ENCODE measurements around the gene NIPAL3. TPM values are rescaled to one million over a fixed set of nuclear protein-coding genes. Genes with fewer than 3 reads are reported as not detected.

The NIPAL3 gene
- total RNA-seq, 2 experiments from 2014 or later = 38.1 to 41.4 TPM

- ChIA-PET CTCF (interaction anchor here (0.6 to 7.1 kb wide), 66 partner anchors 8 to 1465 kb away, joined by 3 to 335 read pairs (median 5); partner anchors contain the start of genes IFNLR1, NCMAP, NIPAL3 and STPG1), POLR2A (interaction anchor here (0.7 to 1.2 kb wide), 6 partner anchors 192 to 242 kb away, joined by 3 to 7 read pairs (median 4); no protein-coding TSS in a partner anchor)
- peaks cover 39% of the 10 kb centered on the region for H3K4me1 Mint-ChIP-seq
- DNase-seq (peak; percentile 86), ATAC-seq (peak; percentile 83)
- intact Hi-C loops (cut with DNase I, micrococcal nuclease) = loop anchor here (1.0 to 10.0 kb wide), 11 partner anchors 21 to 617 kb away; partner anchors contain the start of genes PITHD1 (in 1 of the 2) and STPG1 (in 1 of the 2)
- peak overlapping the region; percentile 85 for H3K27ac Mint-ChIP-seq
- peak overlapping the region; percentile 52 for H3K4me3 Mint-ChIP-seq
- H3K36me3 Mint-ChIP-seq (ENCODE audit: low read depth) = peaks cover 3% of the 10 kb centered on the region
- H3K27me3 Mint-ChIP-seq = no peaks in the 10 kb centered on the region
- no peaks in the 10 kb centered on the region for H3K9me3 Mint-ChIP-seq (ENCODE audit: low read depth)
Measured at GRCh38 chr1:24391882-24392603, 23.6 kb upstream of the NIPAL3 start.

GRCh38 chr1:24392604-24392946, 23.0 kb upstream of the NIPAL3 start:
- ChIA-PET CTCF (interaction anchor here (0.7 to 7.1 kb wide), 42 partner anchors 8 to 438 kb away, joined by 3 to 335 read pairs (median 8); partner anchors contain the start of genes IFNLR1, NIPAL3 and STPG1), POLR2A (interaction anchor here (0.7 to 1.2 kb wide), 4 partner anchors 192 to 242 kb away, joined by 3 to 7 read pairs (median 3); no protein-coding TSS in a partner anchor)
- intact Hi-C loops (cut with DNase I, micrococcal nuclease) = loop anchor here (1.0 to 10.0 kb wide), 9 partner anchors 21 to 618 kb away; partner anchors contain the start of genes PITHD1 (in 1 of the 2) and STPG1 (in 1 of the 2)
- Mint-ChIP-seq H3K4me3 (peak overlapping the region; percentile 52), H3K9me3 (ENCODE audit: low read depth) (no peaks in the 10 kb centered on the region), H3K27ac (peak overlapping the region; percentile 85), H3K4me1 (peaks cover 39% of the 10 kb centered on the region), H3K36me3 (ENCODE audit: low read depth) (peaks cover 2% of the 10 kb centered on the region), H3K27me3 (no peaks in the 10 kb centered on the region)
- DNase-seq = no peak
- no peak for ATAC-seq

- DNase-seq = peak; percentile 15
- peak overlapping the region; percentile 85 for H3K27ac Mint-ChIP-seq
- ATAC-seq = no peak
- ChIA-PET CTCF (interaction anchor here (0.5 to 7.1 kb wide), 37 partner anchors 9 to 437 kb away, joined by 3 to 335 read pairs (median 7); partner anchors contain the start of genes IFNLR1, NIPAL3 and STPG1), POLR2A (interaction anchor here (0.7 to 1.1 kb wide), 3 partner anchors 193 to 242 kb away, joined by 3 to 7 read pairs (median 3); no protein-coding TSS in a partner anchor)
- no peak overlapping the region for H3K4me3 Mint-ChIP-seq
- H3K27me3 Mint-ChIP-seq = no peaks in the 10 kb centered on the region
- H3K9me3 Mint-ChIP-seq (ENCODE audit: low read depth) = no peaks in the 10 kb centered on the region
- H3K4me1 Mint-ChIP-seq = peaks cover 39% of the 10 kb centered on the region
- peaks cover 2% of the 10 kb centered on the region for H3K36me3 Mint-ChIP-seq (ENCODE audit: low read depth)
- intact Hi-C loops (cut with DNase I, micrococcal nuclease) = loop anchor here (1.0 to 10.0 kb wide), 9 partner anchors 20 to 618 kb away; partner anchors contain the start of genes PITHD1 (in 1 of the 2) and STPG1 (in 1 of the 2)
Measured at GRCh38 chr1:24392982-24393650, 22.5 kb upstream of the NIPAL3 start.

- CTCF ChIA-PET = interaction anchor here (0.6 to 7.1 kb wide), 23 partner anchors 9 to 1508 kb away, joined by 3 to 335 read pairs (median 4); partner anchors contain the start of genes IFNLR1, NIPAL3 and STPG1
- H3K27ac Mint-ChIP-seq = peak overlapping the region; percentile 85
Measured at GRCh38 chr1:24393892-24394291, 21.7 kb upstream of the NIPAL3 start.

GRCh38 chr1:24400065-24400464, 15.5 kb upstream of the NIPAL3 start:
- H3K9me3 Mint-ChIP-seq (ENCODE audit: low read depth) = no peaks in the 10 kb centered on the region
- H3K36me3 Mint-ChIP-seq (ENCODE audit: low read depth) = peaks cover 11% of the 10 kb centered on the region
- H3K27me3 Mint-ChIP-seq = no peaks in the 10 kb centered on the region
- ChIA-PET POLR2A (no interaction called here), CTCF (interaction anchor here (0.6 to 1.8 kb wide), 11 partner anchors 9 to 250 kb away, joined by 3 to 10 read pairs (median 3); no protein-coding TSS in a partner anchor)
- no peak overlapping the region for H3K27ac Mint-ChIP-seq
- ATAC-seq (no peak), DNase-seq (no peak)
- peaks cover 14% of the 10 kb centered on the region for H3K4me1 Mint-ChIP-seq
- H3K4me3 Mint-ChIP-seq = no peak overlapping the region
- intact Hi-C loops (cut with DNase I, micrococcal nuclease) = no loop called here

More at GRCh38 chr1:24393892-24394291, 21.7 kb upstream of the NIPAL3 start:
- intact Hi-C loops (cut with DNase I, micrococcal nuclease) = loop anchor here in 1 of 2 experiments (2.0 to 10.0 kb wide), 4 partner anchors 29 to 619 kb away; partner anchors contain the start of gene PITHD1
- Mint-ChIP-seq H3K4me1 (peaks cover 39% of the 10 kb centered on the region), H3K36me3 (ENCODE audit: low read depth) (peaks cover 2% of the 10 kb centered on the region), H3K9me3 (ENCODE audit: low read depth) (no peaks in the 10 kb centered on the region), H3K27me3 (no peaks in the 10 kb centered on the region), H3K4me3 (no peak overlapping the region)
- no peak for ATAC-seq
- POLR2A ChIA-PET = interaction anchor here (0.8 kb wide), 1 partner anchor 135 kb away, joined by 3 read pairs; no protein-coding TSS in a partner anchor
- DNase-seq = no peak

GRCh38 chr1:24403806-24404205, 11.8 kb upstream of the NIPAL3 start:
- Mint-ChIP-seq H3K27me3 (no peaks in the 10 kb centered on the region), H3K4me3 (no peak overlapping the region), H3K9me3 (ENCODE audit: low read depth) (no peaks in the 10 kb centered on the region), H3K4me1 (peaks cover 13% of the 10 kb centered on the region), H3K27ac (no peak overlapping the region), H3K36me3 (ENCODE audit: low read depth) (peaks cover 11% of the 10 kb centered on the region)
- ChIA-PET CTCF (interaction anchor here (1.3 to 4.1 kb wide), 4 partner anchors 11 to 204 kb away, joined by 7 to 24 read pairs (median 8); partner anchors contain the start of gene NIPAL3), POLR2A (interaction anchor here (0.6 kb wide), 1 partner anchor 121 kb away, joined by 3 read pairs; no protein-coding TSS in a partner anchor)
- no peak for DNase-seq
- no peak for ATAC-seq
- intact Hi-C loops (cut with DNase I, micrococcal nuclease) = no loop called here

GRCh38 chr1:24406788-24407187, 8.8 kb upstream of the NIPAL3 start:
- Mint-ChIP-seq H3K36me3 (ENCODE audit: low read depth) (peaks cover 2% of the 10 kb centered on the region), H3K9me3 (ENCODE audit: low read depth) (no peaks in the 10 kb centered on the region), H3K27ac (no peak overlapping the region), H3K4me1 (peaks cover 5% of the 10 kb centered on the region), H3K4me3 (no peak overlapping the region), H3K27me3 (no peaks in the 10 kb centered on the region)
- ChIA-PET POLR2A (no interaction called here), CTCF (interaction anchor here (0.7 to 1.4 kb wide), 5 partner anchors 9 to 230 kb away, joined by 3 to 4 read pairs (median 3); partner anchors contain the start of gene NIPAL3)
- intact Hi-C loops (cut with DNase I, micrococcal nuclease) = no loop called here
- ATAC-seq (no peak), DNase-seq (no peak)

GRCh38 chr1:24409535-24409934, 6.1 kb upstream of the NIPAL3 start:
- POLR2A ChIA-PET = no interaction called here
- no peak for ATAC-seq
- CTCF ChIA-PET = interaction anchor here (0.6 to 5.4 kb wide), 13 partner anchors 9 to 1022 kb away, joined by 3 to 49 read pairs (median 3); no protein-coding TSS in a partner anchor

GRCh38 chr1:24410750-24411149, 4.9 kb upstream of the NIPAL3 start:
- DNase-seq (no peak), ATAC-seq (no peak)
- POLR2A ChIA-PET = no interaction called here
- intact Hi-C loops (cut with DNase I, micrococcal nuclease) = loop anchor here in 1 of 2 experiments (10.0 kb wide), 2 partner anchors 624 to 834 kb away; partner anchors contain the start of gene RSRP1
- peaks cover 22% of the 10 kb centered on the region for H3K4me1 Mint-ChIP-seq
- H3K27ac Mint-ChIP-seq = no peak overlapping the region
- H3K27me3 Mint-ChIP-seq = no peaks in the 10 kb centered on the region
- H3K9me3 Mint-ChIP-seq (ENCODE audit: low read depth) = no peaks in the 10 kb centered on the region
- CTCF ChIA-PET = interaction anchor here (1.1 to 5.4 kb wide), 4 partner anchors 11 to 176 kb away, joined by 3 to 49 read pairs (median 6); no protein-coding TSS in a partner anchor
- peaks cover 3% of the 10 kb centered on the region for H3K36me3 Mint-ChIP-seq (ENCODE audit: low read depth)
- H3K4me3 Mint-ChIP-seq = no peak overlapping the region

More at GRCh38 chr1:24409535-24409934, 6.1 kb upstream of the NIPAL3 start:
- Mint-ChIP-seq H3K9me3 (ENCODE audit: low read depth) (no peaks in the 10 kb centered on the region), H3K36me3 (ENCODE audit: low read depth) (peaks cover 2% of the 10 kb centered on the region), H3K4me1 (peaks cover 15% of the 10 kb centered on the region), H3K27me3 (no peaks in the 10 kb centered on the region), H3K27ac (no peak overlapping the region), H3K4me3 (no peak overlapping the region)
- DNase-seq = no peak
- intact Hi-C loops (cut with DNase I, micrococcal nuclease) = no loop called here

- CTCF ChIA-PET = interaction anchor here (1.4 to 5.4 kb wide), 6 partner anchors 12 to 213 kb away, joined by 3 to 49 read pairs (median 9); no protein-coding TSS in a partner anchor
- peak overlapping the region; percentile 64 for H3K27ac Mint-ChIP-seq
Measured at GRCh38 chr1:24411963-24412362, 3.6 kb upstream of the NIPAL3 start.

More at GRCh38 chr1:24411963-24412362, 3.6 kb upstream of the NIPAL3 start:
- H3K9me3 Mint-ChIP-seq (ENCODE audit: low read depth) = no peaks in the 10 kb centered on the region
- H3K4me1 Mint-ChIP-seq = peaks cover 26% of the 10 kb centered on the region
- H3K27me3 Mint-ChIP-seq = no peaks in the 10 kb centered on the region
- intact Hi-C loops (cut with DNase I, micrococcal nuclease) = loop anchor here in 1 of 2 experiments (10.0 kb wide), 2 partner anchors 623 to 833 kb away; partner anchors contain the start of gene RSRP1
- H3K36me3 Mint-ChIP-seq (ENCODE audit: low read depth) = peaks cover 5% of the 10 kb centered on the region
- peak overlapping the region; percentile 28 for H3K4me3 Mint-ChIP-seq
- DNase-seq (peak; percentile 22), ATAC-seq (no peak)
- POLR2A ChIA-PET = no interaction called here

Data from activated CD4-positive, alpha-beta T cell treated with anti-CD3 and anti-CD28 coated beads for 36 hours (primary cell).